GM12864 (cell line): ENCODE measurements around the gene PUM2.

Experiments
- DNase-seq: peaks from one replicate; pipeline ENCODE4 v3.0.0-alpha.2; 2011; ENCODE audit warnings: low read depth
- H3K4me3 ChIP-seq: 2 replicates; pipeline ENCODE4 v1.5.1; 2011; ENCODE audit warnings: mild to moderate bottlenecking, low read depth, low read length, control low read depth
- CTCF ChIP-seq: IDR thresholded peaks from 2 replicates; pipeline ENCODE4 v1.5.1; 2011; ENCODE audit warnings: low read depth, mild to moderate bottlenecking, moderate library complexity, low read length, control low read depth, inconsistent platforms; ENCODE audit errors: missing control alignments

The PUM2 gene

GRCh38 chr2:20199633-20200270, 150.9 kb downstream of the PUM2 start:
- TF ChIP-seq CTCF = no peak
- DNase-seq = no peak
- no peak overlapping the region for H3K4me3 ChIP-seq

DNA sequence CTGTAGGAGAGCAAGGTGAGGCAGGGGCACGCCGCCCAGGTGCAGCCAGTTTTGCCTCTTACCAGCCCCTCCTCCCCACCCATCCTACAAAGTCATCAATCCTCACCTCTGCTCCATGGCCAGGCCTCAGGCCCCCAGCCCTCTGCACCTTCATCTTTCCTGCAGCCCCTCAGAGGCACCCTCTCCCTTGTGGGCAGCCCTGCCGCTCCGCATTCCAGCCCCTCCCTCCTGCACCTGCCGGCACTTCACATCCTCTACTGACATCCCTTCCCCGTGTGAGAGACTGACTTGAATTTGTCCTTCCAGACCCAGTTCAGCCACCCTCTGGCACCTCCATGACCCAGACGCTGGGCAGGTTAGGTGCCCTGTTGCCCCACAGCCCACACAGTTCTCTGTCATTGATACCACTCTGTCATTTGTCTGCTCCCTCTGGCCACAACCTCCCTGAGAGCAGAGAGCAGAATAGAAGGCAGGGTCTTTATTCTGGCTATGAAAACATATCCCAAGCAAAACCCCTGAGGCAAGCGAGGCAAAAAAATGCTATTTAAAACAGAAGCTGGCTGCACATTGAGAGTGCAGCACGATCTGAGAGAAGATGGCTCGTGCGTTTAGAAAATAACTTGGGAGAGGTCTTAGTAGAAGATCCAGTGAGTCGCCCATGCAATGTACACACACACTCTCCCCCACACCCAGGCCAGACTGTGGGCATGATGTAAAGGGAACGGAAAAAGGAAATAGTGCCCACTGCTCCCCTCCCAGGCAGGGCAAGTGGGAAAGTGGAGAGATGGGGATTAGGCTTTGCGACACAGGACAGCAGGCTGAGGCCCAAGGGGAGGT, 151.6 kb downstream of the PUM2 start:
- TF ChIP-seq CTCF = no peak
- no peak overlapping the region for H3K4me3 ChIP-seq
- DNase-seq = no peak
